ENCODE results near the gene TRNT1.

TRNT1 gene

GRCh38 chr3:3141939-3142338 lies 15.2 kb downstream of the TRNT1 start:
- H3K4me3 ChIP-seq (ENCODE audit: severe bottlenecking): no peak overlapping the region
- peaks cover 98% of the 10 kb centered on the region for H3K36me3 ChIP-seq (ENCODE audit: low read depth)
- H3K9me3 ChIP-seq (ENCODE audit: severe bottlenecking): no peaks in the 10 kb centered on the region
- DNase-seq (ENCODE audit: low spot score) (no peak), ATAC-seq (ENCODE audit: low read depth) (no peak)
- TF ChIP-seq CTCF (IDR thresholded peaks at IDR 0.05; ENCODE audit: poor library complexity, severe bottlenecking): no peak
- no peaks in the 10 kb centered on the region for H3K27me3 ChIP-seq (ENCODE audit: insufficient read depth, poor library complexity, severe bottlenecking)
- no peaks in the 10 kb centered on the region for H3K4me1 ChIP-seq (ENCODE audit: insufficient read depth, poor library complexity, severe bottlenecking)
- no peak overlapping the region for H3K27ac ChIP-seq (ENCODE audit: poor library complexity, severe bottlenecking)

- peaks cover 98% of the 10 kb centered on the region for H3K36me3 ChIP-seq (ENCODE audit: low read depth)
- DNase-seq (ENCODE audit: low spot score) (no peak), ATAC-seq (ENCODE audit: low read depth) (no peak)
- no peaks in the 10 kb centered on the region for H3K9me3 ChIP-seq (ENCODE audit: severe bottlenecking)
- no peak overlapping the region for H3K27ac ChIP-seq (ENCODE audit: poor library complexity, severe bottlenecking)
- H3K4me1 ChIP-seq (ENCODE audit: insufficient read depth, poor library complexity, severe bottlenecking): no peaks in the 10 kb centered on the region
- no peak for TF ChIP-seq CTCF (IDR thresholded peaks at IDR 0.05; ENCODE audit: poor library complexity, severe bottlenecking)
- no peak overlapping the region for H3K4me3 ChIP-seq (ENCODE audit: severe bottlenecking)
- H3K27me3 ChIP-seq (ENCODE audit: insufficient read depth, poor library complexity, severe bottlenecking): no peaks in the 10 kb centered on the region
Observed at GRCh38 chr3:3145831-3146230, 19.1 kb downstream of the TRNT1 start.

GRCh38 chr3:3149560-3149959 lies 22.8 kb downstream of the TRNT1 start:
- no peak overlapping the region for H3K27ac ChIP-seq (ENCODE audit: poor library complexity, severe bottlenecking)
- no peaks in the 10 kb centered on the region for H3K27me3 ChIP-seq (ENCODE audit: insufficient read depth, poor library complexity, severe bottlenecking)
- peaks cover 98% of the 10 kb centered on the region for H3K36me3 ChIP-seq (ENCODE audit: low read depth)
- ATAC-seq (ENCODE audit: low read depth) (no peak), DNase-seq (ENCODE audit: low spot score) (no peak)
- H3K4me3 ChIP-seq (ENCODE audit: severe bottlenecking): no peak overlapping the region
- no peak for TF ChIP-seq CTCF (IDR thresholded peaks at IDR 0.05; ENCODE audit: poor library complexity, severe bottlenecking)
- no peaks in the 10 kb centered on the region for H3K9me3 ChIP-seq (ENCODE audit: severe bottlenecking)
- no peaks in the 10 kb centered on the region for H3K4me1 ChIP-seq (ENCODE audit: insufficient read depth, poor library complexity, severe bottlenecking)

- Histone ChIP-seq H3K27ac (ENCODE audit: poor library complexity, severe bottlenecking) (no peak overlapping the region), H3K9me3 (ENCODE audit: severe bottlenecking) (no peaks in the 10 kb centered on the region), H3K4me3 (ENCODE audit: severe bottlenecking) (no peak overlapping the region), H3K27me3 (ENCODE audit: insufficient read depth, poor library complexity, severe bottlenecking) (no peaks in the 10 kb centered on the region), H3K4me1 (ENCODE audit: insufficient read depth, poor library complexity, severe bottlenecking) (no peaks in the 10 kb centered on the region), H3K36me3 (ENCODE audit: low read depth) (peaks cover 95% of the 10 kb centered on the region)
- ATAC-seq (ENCODE audit: low read depth) (no peak), DNase-seq (ENCODE audit: low spot score) (no peak)
- TF ChIP-seq CTCF (IDR thresholded peaks at IDR 0.05; ENCODE audit: poor library complexity, severe bottlenecking): no peak
Observed at GRCh38 chr3:3151513-3151912, 24.8 kb downstream of the TRNT1 start.

GRCh38 chr3:3154879-3155610 lies 28.3 kb downstream of the TRNT1 start:
- no peaks in the 10 kb centered on the region for H3K4me1 ChIP-seq (ENCODE audit: insufficient read depth, poor library complexity, severe bottlenecking)
- no peak overlapping the region for H3K27ac ChIP-seq (ENCODE audit: poor library complexity, severe bottlenecking)
- peaks cover 93% of the 10 kb centered on the region for H3K36me3 ChIP-seq (ENCODE audit: low read depth)
- TF ChIP-seq CTCF (IDR thresholded peaks at IDR 0.05; ENCODE audit: poor library complexity, severe bottlenecking): no peak
- ATAC-seq (ENCODE audit: low read depth) (no peak), DNase-seq (ENCODE audit: low spot score) (no peak)
- H3K27me3 ChIP-seq (ENCODE audit: insufficient read depth, poor library complexity, severe bottlenecking): no peaks in the 10 kb centered on the region
- H3K9me3 ChIP-seq (ENCODE audit: severe bottlenecking): no peaks in the 10 kb centered on the region
- no peak overlapping the region for H3K4me3 ChIP-seq (ENCODE audit: severe bottlenecking)

Measured in RWPE2 (cell line).